ENCODE results near the gene IL21.

Gene IL21

GRCh38 chr4:122633211-122633610 is 12.3 kb upstream of the IL21 start:
- TF ChIP-seq CTCF (IDR thresholded peaks at IDR 0.05; ENCODE audit: low read depth, low read length) = no peak
- H3K4me3 ChIP-seq (ENCODE audit: low read depth, low read length) = no peak overlapping the region

- no peak overlapping the region for H3K4me3 ChIP-seq (ENCODE audit: low read depth, low read length)
- no peak for TF ChIP-seq CTCF (IDR thresholded peaks at IDR 0.05; ENCODE audit: low read depth, low read length)
These were observed 11.7 kb upstream of the IL21 start for GRCh38 chr4:122632396-122633143.

GRCh38 chr4:122625156-122625555 is 4.3 kb upstream of the IL21 start:
- TF ChIP-seq CTCF (IDR thresholded peaks at IDR 0.05; ENCODE audit: low read depth, low read length) = no peak
- H3K4me3 ChIP-seq (ENCODE audit: low read depth, low read length) = no peak overlapping the region

GRCh38 chr4:122624205-122624604 is 3.3 kb upstream of the IL21 start:
- TF ChIP-seq CTCF (IDR thresholded peaks at IDR 0.05; ENCODE audit: low read depth, low read length) = no peak
- no peak overlapping the region for H3K4me3 ChIP-seq (ENCODE audit: low read depth, low read length)

GRCh38 chr4:122623637-122624166 is 2.8 kb upstream of the IL21 start:
- no peak for TF ChIP-seq CTCF (IDR thresholded peaks at IDR 0.05; ENCODE audit: low read depth, low read length)

GRCh38 chr4:122622400-122622799 is 1.5 kb upstream of the IL21 start:
- H3K4me3 ChIP-seq (ENCODE audit: low read depth, low read length) = no peak overlapping the region
- TF ChIP-seq CTCF (IDR thresholded peaks at IDR 0.05; ENCODE audit: low read depth, low read length) = no peak

More at GRCh38 chr4:122623637-122624166, 2.8 kb upstream of the IL21 start:
- no peak overlapping the region for H3K4me3 ChIP-seq (ENCODE audit: low read depth, low read length)

GRCh38 chr4:122619611-122620010 is 1.3 kb downstream of the IL21 start:
- TF ChIP-seq CTCF (IDR thresholded peaks at IDR 0.05; ENCODE audit: low read depth, low read length) = no peak

More at GRCh38 chr4:122619611-122620010, 1.3 kb downstream of the IL21 start:
- H3K4me3 ChIP-seq (ENCODE audit: low read depth, low read length) = no peak overlapping the region

All from WI38 (cell line).